ENCODE data around the gene DNAJC1.

- TF ChIP-seq CTCF (IDR thresholded peaks at IDR 0.05; ENCODE audit: insufficient read depth, low read depth, low read length) (no peak), EZH2 (IDR thresholded peaks at IDR 0.05; ENCODE audit: insufficient read depth, low read length) (no peak)
These were observed 28.0 kb downstream of the DNAJC1 start for GRCh38 chr10:21975378-21975990.

Measured in astrocyte (in vitro differentiated cells and primary cell).